Measurements from ENCODE around the gene GTF3A.

DNA sequence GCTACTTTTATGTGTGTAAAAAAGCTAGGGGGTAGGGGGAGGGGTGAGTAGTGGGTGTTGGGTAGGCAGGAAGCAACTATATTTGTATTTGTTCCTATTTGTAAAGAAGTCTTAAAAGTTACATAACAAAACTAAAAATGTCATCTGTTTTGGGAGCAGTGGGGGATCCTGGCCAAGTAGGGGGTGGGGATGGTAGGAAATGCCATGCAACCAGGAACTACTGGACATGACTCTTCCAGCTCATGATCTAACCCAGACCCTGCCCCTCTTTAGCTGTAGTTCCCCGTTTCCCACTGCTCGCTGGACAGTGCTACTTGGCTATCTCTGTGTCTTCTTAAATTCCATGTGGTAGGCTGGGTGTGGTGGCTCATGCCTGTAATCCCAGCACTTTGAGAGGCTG is 3.2 kb downstream of the GTF3A start:
- TF ChIP-seq, protein P1, sequence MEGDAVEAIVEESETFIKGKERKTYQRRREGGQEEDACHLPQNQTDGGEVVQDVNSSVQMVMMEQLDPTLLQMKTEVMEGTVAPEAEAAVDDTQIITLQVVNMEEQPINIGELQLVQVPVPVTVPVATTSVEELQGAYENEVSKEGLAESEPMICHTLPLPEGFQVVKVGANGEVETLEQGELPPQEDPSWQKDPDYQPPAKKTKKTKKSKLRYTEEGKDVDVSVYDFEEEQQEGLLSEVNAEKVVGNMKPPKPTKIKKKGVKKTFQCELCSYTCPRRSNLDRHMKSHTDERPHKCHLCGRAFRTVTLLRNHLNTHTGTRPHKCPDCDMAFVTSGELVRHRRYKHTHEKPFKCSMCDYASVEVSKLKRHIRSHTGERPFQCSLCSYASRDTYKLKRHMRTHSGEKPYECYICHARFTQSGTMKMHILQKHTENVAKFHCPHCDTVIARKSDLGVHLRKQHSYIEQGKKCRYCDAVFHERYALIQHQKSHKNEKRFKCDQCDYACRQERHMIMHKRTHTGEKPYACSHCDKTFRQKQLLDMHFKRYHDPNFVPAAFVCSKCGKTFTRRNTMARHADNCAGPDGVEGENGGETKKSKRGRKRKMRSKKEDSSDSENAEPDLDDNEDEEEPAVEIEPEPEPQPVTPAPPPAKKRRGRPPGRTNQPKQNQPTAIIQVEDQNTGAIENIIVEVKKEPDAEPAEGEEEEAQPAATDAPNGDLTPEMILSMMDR (IDR thresholded peaks at IDR 0.05) = no peak
- TF ChIP-seq POLR2A (IDR thresholded peaks at IDR 0.05) = no peak

All from body of pancreas (tissue), 4 donors.